ENCODE measurements around the gene KIAA2012.

Gene KIAA2012

DNA sequence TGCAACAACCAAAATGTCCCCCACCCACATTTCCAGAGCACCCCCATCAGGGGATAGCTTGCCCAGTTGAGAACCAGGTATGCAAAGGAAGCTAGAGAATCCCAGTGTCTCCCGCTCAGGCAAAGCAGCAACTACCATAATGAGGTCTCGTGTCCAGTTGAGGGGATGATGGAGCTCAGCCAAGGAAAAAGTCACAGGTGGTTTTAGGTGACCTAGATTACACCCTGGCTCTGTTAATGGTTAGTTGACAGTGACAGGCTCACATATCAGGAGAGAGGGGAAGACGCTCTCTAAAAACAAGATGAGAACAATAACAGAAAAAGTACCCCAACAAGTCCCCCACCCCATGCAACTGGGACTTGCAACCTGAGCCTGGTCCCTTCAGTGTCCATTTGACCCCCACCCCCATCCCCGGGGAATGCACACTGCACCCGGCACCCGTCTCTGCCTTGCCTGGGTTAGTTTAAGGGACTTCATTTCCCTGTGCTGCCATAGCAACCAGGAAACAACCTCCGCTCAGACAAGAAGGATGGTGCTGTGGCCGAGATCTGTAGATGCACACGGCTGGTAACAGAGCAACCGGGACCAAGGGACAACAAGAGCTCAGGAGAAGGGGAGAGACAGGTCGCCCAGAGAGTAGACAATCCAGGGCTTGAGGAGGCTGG, at the start of gene KIAA2012:
Gene KIAA2012 (plus strand): TSS at position 519 of the 665 bp plus-strand sequence. CDS start 373 bp downstream, outside the sequence.
- DNase-seq: no peak

DNA sequence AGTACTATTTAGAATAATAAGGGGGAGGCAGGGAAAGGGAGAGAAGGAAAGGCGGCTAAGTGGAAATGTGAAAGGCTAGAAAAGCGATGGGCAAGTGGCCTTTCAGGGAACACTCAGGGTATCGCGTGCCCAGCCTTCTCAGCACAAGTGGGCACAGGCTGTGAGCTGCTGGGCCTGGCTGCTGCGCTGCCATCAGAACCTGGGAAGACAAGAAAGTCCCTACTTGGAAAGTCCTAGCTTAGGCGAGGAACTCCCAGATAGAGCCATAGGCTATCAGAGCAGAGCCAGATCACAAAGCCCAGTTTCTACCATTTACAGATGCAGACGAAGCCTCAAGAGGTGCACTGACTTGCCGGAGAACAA, 49.2 kb upstream of the KIAA2012 start:
- DNase-seq: no peak

DNA sequence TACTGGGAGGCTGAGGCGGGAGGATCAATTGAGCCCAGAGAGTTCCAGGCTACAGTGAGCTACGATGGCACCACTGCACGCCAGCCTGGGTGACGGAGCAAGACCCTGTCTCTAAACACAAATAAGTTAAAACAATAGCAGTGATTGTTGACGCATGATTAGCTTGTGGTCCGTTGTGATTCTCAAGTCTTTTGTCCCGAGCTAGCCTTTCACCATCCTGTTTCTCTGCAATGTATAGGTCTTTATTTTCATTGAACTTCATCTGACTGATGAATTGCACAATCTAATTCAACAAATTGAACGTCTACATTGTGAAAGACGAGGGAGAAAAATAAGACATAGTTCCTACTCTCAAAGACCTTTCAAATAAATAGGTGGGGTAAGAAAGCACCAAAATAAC, 48.2 kb upstream of the KIAA2012 start:
- DNase-seq: no peak

DNA sequence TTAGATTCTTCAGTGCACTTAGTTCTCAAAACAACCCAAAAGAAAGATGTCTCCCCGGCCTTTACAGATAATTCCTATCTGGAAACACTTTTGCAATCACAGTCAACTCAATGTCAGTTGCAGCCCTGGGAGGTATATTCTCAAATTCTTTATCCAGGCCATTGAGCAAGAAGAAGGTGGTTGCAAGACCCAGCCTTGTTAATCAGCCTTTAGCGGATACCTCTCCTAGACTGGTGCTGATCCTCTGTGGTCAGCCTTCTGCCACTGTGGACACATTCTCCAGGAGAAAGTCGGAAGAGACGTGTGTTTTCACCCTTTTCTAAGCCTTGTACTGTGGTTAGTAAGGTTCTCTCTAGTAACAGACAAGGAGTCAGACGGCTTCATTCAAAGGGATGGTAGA, 47.2 kb upstream of the KIAA2012 start:
- DNase-seq: no peak

DNA sequence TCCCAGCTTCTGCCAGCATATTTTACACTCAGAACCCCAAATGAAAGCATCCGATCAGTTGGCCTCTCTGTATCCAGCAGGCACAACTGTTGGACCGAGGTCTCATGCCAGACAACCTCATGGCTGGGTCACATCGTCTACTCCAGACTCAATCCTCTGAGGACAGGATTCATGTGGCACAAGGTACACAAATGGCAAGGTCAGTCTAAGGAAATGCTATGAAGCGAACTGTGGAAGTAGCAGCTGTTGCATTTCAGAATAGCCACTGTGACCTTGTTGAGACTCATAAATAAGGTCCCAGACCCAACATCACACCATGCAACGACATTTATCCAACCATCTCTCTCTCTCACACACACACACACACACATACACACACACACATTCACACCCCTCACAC, 46.5 kb upstream of the KIAA2012 start:
- no peak for DNase-seq

GRCh38 chr2:202030691-202031090, 42.4 kb upstream of the KIAA2012 start:
- no peak for DNase-seq

- no peak for DNase-seq
Measured at GRCh38 chr2:202031246-202031951, 41.7 kb upstream of the KIAA2012 start.

DNA sequence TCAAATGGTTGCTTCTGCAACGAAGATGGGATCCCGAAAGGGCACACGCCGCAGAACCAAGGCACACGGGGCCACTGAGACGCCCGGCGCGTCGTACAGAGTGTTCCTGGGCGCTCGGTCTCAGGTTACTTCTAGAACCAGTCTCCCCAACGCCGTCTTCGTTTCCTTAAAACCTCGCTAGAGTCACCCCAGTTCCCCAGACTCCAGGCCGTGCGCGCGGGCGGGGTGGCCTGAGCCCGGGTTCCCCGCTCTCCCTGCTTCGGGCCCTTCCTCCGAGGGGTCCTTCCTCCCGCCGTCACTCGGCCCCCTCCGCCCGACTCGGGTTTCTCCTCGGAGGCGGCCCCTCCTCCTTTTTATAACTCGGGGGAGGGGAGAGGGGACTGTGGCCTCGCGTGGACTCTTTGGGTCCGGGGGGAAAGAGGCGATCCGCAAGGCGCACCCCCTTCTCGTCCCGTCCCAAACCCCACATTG, 40.2 kb upstream of the KIAA2012 start:
- DNase-seq: no peak

- peak; percentile 65 to 80 for DNase-seq
Measured at GRCh38 chr2:202033317-202034248, 39.5 kb upstream of the KIAA2012 start, which contains the start of gene FZD7. Gene FZD7, plus strand, starts transcription at chr2:202033855. Its CDS starts 793 bp downstream, at chr2:202034648.

DNA sequence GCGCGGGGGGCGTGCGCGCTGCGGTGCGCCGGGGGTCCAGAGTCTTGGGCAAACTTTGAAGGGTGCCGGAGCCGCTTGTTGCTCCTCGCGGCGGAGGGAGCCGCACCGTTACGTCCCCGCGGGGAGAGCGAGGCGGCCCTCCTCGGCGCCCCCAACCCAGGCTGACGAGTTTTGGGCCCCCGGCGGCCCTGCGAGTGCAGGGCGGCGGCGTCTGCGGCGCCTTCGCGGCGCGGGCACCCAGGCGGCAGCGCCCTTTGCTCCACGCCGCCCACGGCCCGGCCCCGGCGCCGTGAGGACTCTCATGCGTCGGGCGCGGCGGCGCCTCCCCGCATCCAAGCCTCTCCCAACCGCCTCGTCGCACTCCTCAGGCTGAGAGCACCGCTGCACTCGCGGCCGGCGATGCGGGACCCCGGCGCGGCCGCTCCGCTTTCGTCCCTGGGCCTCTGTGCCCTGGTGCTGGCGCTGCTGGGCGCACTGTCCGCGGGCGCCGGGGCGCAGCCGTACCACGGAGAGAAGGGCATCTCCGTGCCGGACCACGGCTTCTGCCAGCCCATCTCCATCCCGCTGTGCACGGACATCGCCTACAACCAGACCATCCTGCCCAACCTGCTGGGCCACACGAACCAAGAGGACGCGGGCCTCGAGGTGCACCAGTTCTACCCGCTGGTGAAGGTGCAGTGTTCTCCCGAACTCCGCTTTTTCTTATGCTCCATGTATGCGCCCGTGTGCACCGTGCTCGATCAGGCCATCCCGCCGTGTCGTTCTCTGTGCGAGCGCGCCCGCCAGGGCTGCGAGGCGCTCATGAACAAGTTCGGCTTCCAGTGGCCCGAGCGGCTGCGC, 38.6 kb upstream of the KIAA2012 start:
- no peak for DNase-seq

DNA sequence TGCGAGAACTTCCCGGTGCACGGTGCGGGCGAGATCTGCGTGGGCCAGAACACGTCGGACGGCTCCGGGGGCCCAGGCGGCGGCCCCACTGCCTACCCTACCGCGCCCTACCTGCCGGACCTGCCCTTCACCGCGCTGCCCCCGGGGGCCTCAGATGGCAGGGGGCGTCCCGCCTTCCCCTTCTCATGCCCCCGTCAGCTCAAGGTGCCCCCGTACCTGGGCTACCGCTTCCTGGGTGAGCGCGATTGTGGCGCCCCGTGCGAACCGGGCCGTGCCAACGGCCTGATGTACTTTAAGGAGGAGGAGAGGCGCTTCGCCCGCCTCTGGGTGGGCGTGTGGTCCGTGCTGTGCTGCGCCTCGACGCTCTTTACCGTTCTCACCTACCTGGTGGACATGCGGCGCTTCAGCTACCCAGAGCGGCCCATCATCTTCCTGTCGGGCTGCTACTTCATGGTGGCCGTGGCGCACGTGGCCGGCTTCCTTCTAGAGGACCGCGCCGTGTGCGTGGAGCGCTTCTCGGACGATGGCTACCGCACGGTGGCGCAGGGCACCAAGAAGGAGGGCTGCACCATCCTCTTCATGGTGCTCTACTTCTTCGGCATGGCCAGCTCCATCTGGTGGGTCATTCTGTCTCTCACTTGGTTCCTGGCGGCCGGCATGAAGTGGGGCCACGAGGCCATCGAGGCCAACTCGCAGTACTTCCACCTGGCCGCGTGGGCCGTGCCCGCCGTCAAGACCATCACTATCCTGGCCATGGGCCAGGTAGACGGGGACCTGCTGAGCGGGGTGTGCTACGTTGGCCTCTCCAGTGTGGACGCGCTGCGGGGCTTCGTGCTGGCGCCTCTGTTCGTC, 37.7 kb upstream of the KIAA2012 start:
- DNase-seq: no peak

- no peak for DNase-seq
Measured at GRCh38 chr2:202035941-202036372, 37.1 kb upstream of the KIAA2012 start.

DNA sequence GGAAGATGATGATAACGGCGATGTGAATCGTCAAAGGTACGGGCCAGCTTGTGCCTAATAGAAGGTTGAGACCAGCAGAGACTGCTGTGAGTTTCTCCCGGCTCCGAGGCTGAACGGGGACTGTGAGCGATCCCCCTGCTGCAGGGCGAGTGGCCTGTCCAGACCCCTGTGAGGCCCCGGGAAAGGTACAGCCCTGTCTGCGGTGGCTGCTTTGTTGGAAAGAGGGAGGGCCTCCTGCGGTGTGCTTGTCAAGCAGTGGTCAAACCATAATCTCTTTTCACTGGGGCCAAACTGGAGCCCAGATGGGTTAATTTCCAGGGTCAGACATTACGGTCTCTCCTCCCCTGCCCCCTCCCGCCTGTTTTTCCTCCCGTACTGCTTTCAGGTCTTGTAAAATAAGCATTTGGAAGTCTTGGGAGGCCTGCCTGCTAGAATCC, 36.4 kb upstream of the KIAA2012 start:
- no peak for DNase-seq

- DNase-seq: no peak
Measured at GRCh38 chr2:202037086-202037485, 36.0 kb upstream of the KIAA2012 start.

DNA sequence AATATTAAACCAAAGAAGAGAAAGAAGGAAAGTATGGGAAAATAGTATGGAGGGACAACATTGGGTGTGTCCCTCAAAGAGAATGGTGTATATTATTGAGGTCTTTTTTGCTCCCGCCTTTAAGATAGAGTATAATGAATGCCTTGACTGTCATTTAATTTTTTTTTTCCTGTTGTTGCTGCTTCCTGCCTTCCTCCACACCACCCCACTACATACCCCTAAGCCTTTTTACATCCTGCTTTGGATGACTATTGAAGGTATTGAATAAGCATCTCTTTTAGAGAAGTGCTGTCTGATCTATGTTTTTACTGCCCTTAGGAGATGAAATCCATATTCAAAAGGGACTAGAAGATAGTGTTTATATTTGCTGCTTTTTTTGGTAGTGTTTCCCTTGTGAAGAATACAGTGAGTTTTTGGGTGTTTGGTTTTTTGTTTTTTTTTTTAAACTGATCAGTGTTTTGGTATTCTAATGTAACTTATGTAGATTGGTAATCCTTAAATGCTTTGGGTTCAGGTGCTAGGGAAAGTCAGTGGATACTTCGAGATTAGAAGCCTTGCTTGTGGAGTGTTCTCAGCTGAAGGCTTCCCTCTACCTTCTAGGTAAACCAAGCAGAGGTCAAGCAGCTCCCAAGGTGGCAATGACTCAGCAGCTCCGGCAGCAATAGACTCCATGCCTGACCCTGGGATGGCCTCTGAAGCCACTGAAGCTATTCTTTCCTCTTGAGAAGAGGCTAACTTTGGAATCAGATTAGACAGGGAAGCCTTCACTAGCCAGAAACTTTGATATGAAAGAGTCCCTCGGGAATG, 34.4 kb upstream of the KIAA2012 start:
- no peak for DNase-seq

DNA sequence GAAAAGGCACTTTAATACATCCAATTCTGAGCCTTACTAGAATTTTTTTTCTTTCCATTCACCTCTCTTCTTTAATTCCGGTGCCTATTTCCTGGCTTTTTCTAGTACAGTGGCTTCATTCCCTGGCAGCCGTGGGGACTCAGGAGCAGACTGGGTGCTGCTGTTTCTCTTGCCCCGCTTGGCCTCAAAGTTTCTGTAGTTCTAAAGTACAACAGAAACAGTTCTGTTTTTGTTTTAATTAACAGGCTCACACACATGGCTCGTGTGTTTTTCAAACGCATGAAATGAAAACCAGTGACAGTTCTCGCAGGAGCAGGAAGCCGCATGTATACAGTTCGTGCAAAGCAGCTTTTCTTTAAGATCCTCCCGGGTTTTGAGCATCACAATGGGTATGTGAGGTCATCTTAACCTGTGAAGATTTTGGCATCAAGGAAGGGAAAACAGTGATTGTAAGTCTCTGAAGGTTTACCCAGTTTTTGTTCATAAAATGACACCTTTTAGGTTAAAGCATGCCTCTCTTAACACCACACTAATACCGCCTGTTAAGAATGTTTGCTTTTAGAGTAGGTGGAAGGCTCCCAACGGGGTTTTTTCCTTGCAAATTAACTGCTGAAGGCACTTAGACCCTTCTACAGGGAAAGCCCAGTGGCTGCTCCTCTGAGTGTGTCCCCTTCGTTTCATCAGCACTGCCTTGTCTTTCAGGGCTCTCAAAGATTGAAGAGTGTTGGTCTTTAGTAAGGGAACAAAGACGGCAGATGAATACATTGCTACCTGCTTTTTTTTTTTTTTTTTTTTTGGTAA, 33.6 kb upstream of the KIAA2012 start:
- DNase-seq: no peak

DNA sequence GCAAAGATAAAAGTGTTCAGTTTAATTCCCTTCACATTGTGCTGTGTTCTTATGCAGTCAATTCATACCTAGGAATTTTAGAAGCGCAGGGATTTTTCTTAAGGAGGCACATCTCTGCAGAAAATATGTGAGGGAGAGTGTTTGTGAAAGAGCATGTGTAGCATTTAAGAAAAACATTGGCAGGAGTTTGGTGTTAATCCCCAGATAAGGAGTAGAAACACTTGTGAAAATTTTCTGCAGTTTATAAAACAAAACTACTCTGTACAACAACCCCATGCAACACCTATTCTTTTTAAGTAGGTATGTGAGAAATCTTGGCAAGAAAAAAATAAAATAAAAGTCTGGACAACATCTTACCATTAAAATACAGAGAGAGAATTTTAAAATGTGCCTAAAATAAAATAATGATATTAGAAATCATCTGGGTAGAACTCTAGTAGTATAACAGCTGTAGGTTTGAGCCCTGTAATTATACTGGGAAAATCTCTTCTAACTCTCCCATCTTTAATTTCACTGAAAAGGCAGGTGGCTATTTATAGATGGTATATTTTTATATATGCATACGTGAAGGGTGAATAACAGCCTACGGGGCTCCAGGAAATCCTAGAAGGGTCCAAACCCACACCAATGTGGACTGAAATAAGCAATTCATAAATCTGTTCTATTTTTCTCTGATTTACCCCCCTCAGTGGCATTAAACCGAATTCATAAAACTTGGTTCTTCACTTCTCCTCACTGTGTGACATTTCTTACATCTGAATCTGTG, 32.8 kb upstream of the KIAA2012 start:
- no peak for DNase-seq

DNA sequence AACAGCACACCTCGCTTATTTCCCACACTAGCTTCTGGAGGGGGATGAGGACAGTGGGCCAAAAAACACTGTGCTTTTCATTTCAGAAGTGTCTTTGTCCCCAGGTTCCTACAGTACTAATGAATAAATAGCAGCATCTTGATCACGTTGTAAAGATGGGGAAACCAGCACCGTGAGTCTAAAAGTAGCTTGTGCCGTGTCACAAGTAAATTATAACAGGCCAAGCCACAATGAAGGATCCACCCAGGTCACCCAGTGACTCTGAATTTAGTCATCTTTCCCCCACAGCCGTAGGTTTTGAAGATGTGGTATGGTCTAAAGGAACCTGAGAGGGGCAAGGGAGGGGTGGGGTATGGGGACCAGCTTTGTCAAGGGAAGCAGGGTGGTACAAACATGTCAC, 30.6 kb upstream of the KIAA2012 start:
- DNase-seq: no peak

GRCh38 chr2:202043475-202043874, 29.6 kb upstream of the KIAA2012 start:
- no peak for DNase-seq
